Neural cell (in vitro differentiated cells): ENCODE results near the gene QKI. TPM values are rescaled to one million over a fixed set of nuclear protein-coding genes. Genes with fewer than 3 reads are reported as not detected.

Experiments
- H2AFZ ChIP-seq: fragments of 200-600, 300-800 bp; sonication (generic), shearing (Covaris generic); 2 replicates; pipeline ENCODE4 v1.6.0; 2014; ENCODE audit warnings: low read depth, mild to moderate bottlenecking, antibody characterized with exemption, low read length, moderate library complexity
- H3F3A ChIP-seq: fragments of 200-600 bp; shearing (Covaris generic); 2 replicates; pipeline ENCODE4 v1.6.1; 2016; ENCODE audit warnings: mild to moderate bottlenecking, moderate library complexity, mixed read lengths, antibody characterized with exemption, low read length; ENCODE audit not compliant: insufficient read depth, poor library complexity, severe bottlenecking
- H3K27ac ChIP-seq: fragments of 200-600, 300-800 bp; sonication (generic), shearing (Covaris generic); 2 replicates; pipeline ENCODE4 v1.5.1; 2014; ENCODE audit warnings: mild to moderate bottlenecking, low read length, moderate library complexity
- H3K27me3 ChIP-seq: fragments of 300-800, 200-600 bp; sonication (generic), shearing (Covaris generic); 2 replicates; pipeline ENCODE4 v1.6.0; 2014; ENCODE audit warnings: mild to moderate bottlenecking, low read depth, low read length, moderate library complexity; ENCODE audit not compliant: insufficient read depth
- H3K36me3 ChIP-seq: fragments of 300-800, 200-600 bp; sonication (generic), shearing (Covaris generic); 2 replicates; pipeline ENCODE4 v1.5.1; 2014; ENCODE audit warnings: mild to moderate bottlenecking, antibody characterized with exemption, low read length, moderate library complexity; ENCODE audit not compliant: insufficient read depth
- H3K4me2 ChIP-seq: fragments of 300-800, 200-600 bp; sonication (generic), shearing (Covaris generic); 2 replicates; pipeline ENCODE4 v1.6.0; 2014; ENCODE audit warnings: mild to moderate bottlenecking, low read length
- H3K4me3 ChIP-seq: fragments of 300-800, 200-600 bp; sonication (generic), shearing (Covaris generic); 2 replicates; pipeline ENCODE4 v1.5.1; 2014; ENCODE audit warnings: mild to moderate bottlenecking, low read length, moderate library complexity
- H3K79me2 ChIP-seq: fragments of 200-600 bp; shearing (Covaris generic); replicated peaks from 2 replicates; pipeline ENCODE4 v1.6.0; 2014; ENCODE audit warnings: mild to moderate bottlenecking, low read length, moderate library complexity; ENCODE audit not compliant: insufficient read depth
- H3K9ac ChIP-seq: fragments of 300-800, 200-600 bp; sonication (generic), shearing (Covaris generic); 2 replicates; pipeline ENCODE4 v1.6.1; 2016; ENCODE audit warnings: mild to moderate bottlenecking, low read length, mixed read lengths
- H3K9me2 ChIP-seq: fragments of 200-600 bp; shearing (Covaris generic); 2 replicates; pipeline ENCODE4 v1.6.1; 2016; ENCODE audit warnings: mild to moderate bottlenecking, low read length, mixed read lengths; ENCODE audit not compliant: insufficient read depth
- H3K9me3 ChIP-seq: fragments of 200-600, 300-800 bp; sonication (generic), shearing (Covaris generic); 2 replicates; pipeline ENCODE4 v1.6.1; 2016; ENCODE audit warnings: mild to moderate bottlenecking, mixed run types, low read length, moderate library complexity, mixed read lengths
- H4K20me1 ChIP-seq: fragments of 200-600 bp; shearing (Covaris generic); 2 replicates; pipeline ENCODE4 v1.6.1; 2016; ENCODE audit warnings: mild to moderate bottlenecking, mixed run types; ENCODE audit not compliant: insufficient read depth
- CTCF ChIP-seq: fragments of 450-650 bp; IDR thresholded peaks from 2 replicates; pipeline ENCODE4 v1.5.1; 2014; ENCODE audit warnings: antibody characterized with exemption, mild to moderate bottlenecking, moderate library complexity; ENCODE audit not compliant: poor library complexity, severe bottlenecking
- EP300 ChIP-seq: fragments of 450-650 bp; conservative IDR thresholded peaks from 2 replicates; pipeline ENCODE4 v1.6.1; 2014; ENCODE audit warnings: antibody characterized with exemption, mild to moderate bottlenecking, moderate library complexity; ENCODE audit not compliant: poor library complexity, severe bottlenecking
- EZH2 ChIP-seq: fragments of 200-600, 300-800 bp; shearing (Covaris generic), sonication (generic); IDR thresholded peaks from 2 replicates; pipeline ENCODE4 v1.6.1; 2014; ENCODE audit warnings: antibody characterized with exemption, low read length, borderline replicate concordance, mild to moderate bottlenecking; ENCODE audit not compliant: insufficient read depth, poor library complexity, severe bottlenecking
- MXI1 ChIP-seq: fragments of 450-650 bp; conservative IDR thresholded peaks from 2 replicates; pipeline ENCODE4 v1.6.1; 2014; ENCODE audit warnings: antibody characterized with exemption, mild to moderate bottlenecking; ENCODE audit not compliant: poor library complexity, severe bottlenecking
- POLR2AphosphoS5 ChIP-seq: IDR thresholded peaks from 2 replicates; pipeline ENCODE4 v1.6.1; 2012
- RAD21 ChIP-seq: fragments of 450-650 bp; conservative IDR thresholded peaks from 2 replicates; pipeline ENCODE4 v1.6.1; 2014; ENCODE audit warnings: antibody characterized with exemption, mild to moderate bottlenecking, moderate library complexity
- REST ChIP-seq: IDR thresholded peaks from 2 replicates; pipeline ENCODE4 v1.6.1; 2012; ENCODE audit warnings: borderline replicate concordance
- SMC3 ChIP-seq: fragments of 450-650 bp; conservative IDR thresholded peaks from 2 replicates; pipeline ENCODE4 v1.6.1; 2014; ENCODE audit warnings: antibody characterized with exemption, mild to moderate bottlenecking, moderate library complexity; ENCODE audit not compliant: poor library complexity
- TAF1 ChIP-seq: IDR thresholded peaks from 2 replicates; pipeline ENCODE4 v1.6.1; 2012; ENCODE audit warnings: low read depth
- polyA plus RNA-seq: library from polyadenylated mRNA; depleted of rRNA; stranded (reverse); fragments of >200 nt; gene quantifications from 2 replicates; pipeline ENCODE4 v1.2.3, GENCODE V29; 2014

The QKI gene
- polyA plus RNA-seq, 1 donor from 2014 or later, result 39.0 TPM

GRCh38 chr6:163525926-163526325 is 111.4 kb downstream of the QKI start:
- no peak for TF ChIP-seq REST
- no peak for TF ChIP-seq POLR2AphosphoS5
- TF ChIP-seq RAD21, result no peak
- TF ChIP-seq MXI1, result no peak
- no peak for TF ChIP-seq SMC3
- TF ChIP-seq EZH2, result no peak
- no peak for TF ChIP-seq TAF1
- no peak for TF ChIP-seq EP300
- TF ChIP-seq CTCF, result no peak
- H3K9me2 ChIP-seq, result no peaks in the 10 kb centered on the region
- peaks cover 3% of the 10 kb centered on the region for H3F3A ChIP-seq
- H3K9ac ChIP-seq, result no peak overlapping the region
- H3K79me2 ChIP-seq, result peaks cover 96% of the 10 kb centered on the region
- H3K9me3 ChIP-seq, result no peaks in the 10 kb centered on the region
- no peaks in the 10 kb centered on the region for H3K36me3 ChIP-seq
- no peak overlapping the region for H3K4me2 ChIP-seq
- H3K27ac ChIP-seq, result no peak overlapping the region
- peaks cover 4% of the 10 kb centered on the region for H4K20me1 ChIP-seq
- H3K27me3 ChIP-seq, result no peaks in the 10 kb centered on the region
- no peak overlapping the region for H2AFZ ChIP-seq
- no peak overlapping the region for H3K4me3 ChIP-seq

GRCh38 chr6:163526346-163526745 is 111.8 kb downstream of the QKI start:
- Histone ChIP-seq H3K27ac (no peak overlapping the region), H3K79me2 (peaks cover 97% of the 10 kb centered on the region), H3K9me2 (no peaks in the 10 kb centered on the region), H4K20me1 (peaks cover 4% of the 10 kb centered on the region), H3K9me3 (no peaks in the 10 kb centered on the region), H3K4me3 (no peak overlapping the region), H3K9ac (no peak overlapping the region), H3K36me3 (no peaks in the 10 kb centered on the region), H3K4me2 (no peak overlapping the region), H3K27me3 (no peaks in the 10 kb centered on the region), H3F3A (peaks cover 3% of the 10 kb centered on the region), H2AFZ (no peak overlapping the region)
- TF ChIP-seq RAD21, result no peak
- TF ChIP-seq EZH2, result no peak
- no peak for TF ChIP-seq SMC3
- no peak for TF ChIP-seq REST
- TF ChIP-seq MXI1, result no peak
- TF ChIP-seq CTCF, result no peak
- TF ChIP-seq TAF1, result no peak
- TF ChIP-seq POLR2AphosphoS5, result no peak
- TF ChIP-seq EP300, result no peak
